ENCODE data around the gene ADGRG3.

The ADGRG3 gene

GRCh38 chr16:57646388-57647039 lies 21.6 kb upstream of the ADGRG3 start:
- DNase-seq = no peak

- DNase-seq = peak in 1 of 2 experiments; percentile 32
These were observed 20.8 kb upstream of the ADGRG3 start for GRCh38 chr16:57647136-57647875.

- DNase-seq = no peak
These were observed 20.0 kb upstream of the ADGRG3 start for GRCh38 chr16:57648125-57648524.

GRCh38 chr16:57648581-57649442 lies 19.3 kb upstream of the ADGRG3 start:
- peak; percentile 96 to 97 for DNase-seq

- no peak for DNase-seq
These were observed 18.7 kb upstream of the ADGRG3 start for GRCh38 chr16:57649443-57649751.

- DNase-seq = no peak
These were observed 18.3 kb upstream of the ADGRG3 start for GRCh38 chr16:57649846-57650245.

- peak in 1 of 2 experiments; percentile 38 for DNase-seq
These were observed 16.5 kb upstream of the ADGRG3 start for GRCh38 chr16:57651344-57652333.

GRCh38 chr16:57652695-57653471 lies 15.2 kb upstream of the ADGRG3 start:
- DNase-seq = no peak

- no peak for DNase-seq
These were observed 14.2 kb upstream of the ADGRG3 start for GRCh38 chr16:57653936-57654335.

GRCh38 chr16:57656342-57656955 lies 11.7 kb upstream of the ADGRG3 start:
- DNase-seq = no peak

GRCh38 chr16:57657228-57657627 lies 10.9 kb upstream of the ADGRG3 start:
- DNase-seq = no peak

- DNase-seq = no peak
These were observed 9.8 kb upstream of the ADGRG3 start for GRCh38 chr16:57658130-57658877.

- DNase-seq = no peak
These were observed 9.0 kb upstream of the ADGRG3 start for GRCh38 chr16:57658878-57659674.

GRCh38 chr16:57660715-57661463 lies 7.2 kb upstream of the ADGRG3 start:
- DNase-seq = no peak

GRCh38 chr16:57661510-57661909 lies 6.6 kb upstream of the ADGRG3 start:
- DNase-seq = no peak

GRCh38 chr16:57661936-57662906 lies 5.9 kb upstream of the ADGRG3 start:
- DNase-seq = no peak

- no peak for DNase-seq
These were observed 4.7 kb upstream of the ADGRG3 start for GRCh38 chr16:57663436-57663835.

Data from activated T-cell treated with anti-CD3 and anti-CD28 coated beads, Interleukin-2, amount 50 U/mL, for 48 hours (primary cell).